ENCODE data around the gene GATAD2B.

The GATAD2B gene

GRCh38 chr1:153783233-153784190 lies 139.3 kb downstream of the GATAD2B start (continued):
- TF ChIP-seq ZSCAN5A (tag by site-specific recombination; IDR thresholded peaks at IDR 0.05) = no peak
- no peak for TF ChIP-seq ZNF140 (tag by site-specific recombination; IDR thresholded peaks at IDR 0.05)
- TF ChIP-seq ZNF843 (tag by site-specific recombination; IDR thresholded peaks at IDR 0.05) = peak; percentile 34; the same call in 1 of the 2 replicates
- TF ChIP-seq ZSCAN16 (tag by site-specific recombination; IDR thresholded peaks at IDR 0.05) = no peak
- TF ChIP-seq ZNF214 (tag by site-specific recombination; IDR thresholded peaks at IDR 0.05; ENCODE audit: borderline replicate concordance) = no peak
- TF ChIP-seq KLF10 (tag by site-specific recombination; IDR thresholded peaks at IDR 0.05) = 0 out of 2 replicates have a peak, but pooled peaks have one; percentile 45
- TF ChIP-seq GLI4 (tag by site-specific recombination; IDR thresholded peaks at IDR 0.05) = no peak
- TF ChIP-seq, protein P1, sequence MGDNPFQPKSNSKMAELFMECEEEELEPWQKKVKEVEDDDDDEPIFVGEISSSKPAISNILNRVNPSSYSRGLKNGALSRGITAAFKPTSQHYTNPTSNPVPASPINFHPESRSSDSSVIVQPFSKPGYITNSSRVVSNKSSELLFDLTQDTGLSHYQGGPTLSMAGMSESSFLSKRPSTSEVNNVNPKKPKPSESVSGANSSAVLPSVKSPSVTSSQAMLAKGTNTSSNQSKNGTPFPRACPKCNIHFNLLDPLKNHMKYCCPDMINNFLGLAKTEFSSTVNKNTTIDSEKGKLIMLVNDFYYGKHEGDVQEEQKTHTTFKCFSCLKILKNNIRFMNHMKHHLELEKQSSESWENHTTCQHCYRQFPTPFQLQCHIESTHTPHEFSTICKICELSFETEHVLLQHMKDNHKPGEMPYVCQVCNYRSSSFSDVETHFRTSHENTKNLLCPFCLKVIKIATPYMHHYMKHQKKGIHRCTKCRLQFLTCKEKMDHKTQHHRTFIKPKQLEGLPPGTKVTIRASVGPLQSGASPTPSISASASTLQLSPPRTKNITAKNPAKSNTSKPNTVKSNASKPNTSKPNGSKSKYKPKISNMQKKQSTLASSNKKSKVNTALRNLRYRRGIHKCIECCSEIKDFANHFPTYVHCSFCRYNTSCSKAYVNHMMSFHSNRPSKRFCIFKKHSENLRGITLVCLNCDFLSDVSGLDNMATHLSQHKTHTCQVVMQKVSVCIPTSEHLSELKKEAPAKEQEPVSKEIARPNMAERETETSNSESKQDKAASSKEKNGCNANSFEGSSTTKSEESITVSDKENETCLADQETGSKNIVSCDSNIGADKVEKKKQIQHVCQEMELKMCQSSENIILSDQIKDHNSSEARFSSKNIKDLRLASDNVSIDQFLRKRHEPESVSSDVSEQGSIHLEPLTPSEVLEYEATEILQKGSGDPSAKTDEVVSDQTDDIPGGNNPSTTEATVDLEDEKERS (tag by site-specific recombination; IDR thresholded peaks at IDR 0.05) = no peak
- TF ChIP-seq PRDM2 (tag by site-specific recombination; IDR thresholded peaks at IDR 0.05; ENCODE audit: borderline replicate concordance) = no peak
- 0 out of 2 replicates have a peak, but pooled peaks have one; percentile 28 for TF ChIP-seq INSM2 (tag by site-specific recombination; IDR thresholded peaks at IDR 0.05)
- TF ChIP-seq, protein P2, sequence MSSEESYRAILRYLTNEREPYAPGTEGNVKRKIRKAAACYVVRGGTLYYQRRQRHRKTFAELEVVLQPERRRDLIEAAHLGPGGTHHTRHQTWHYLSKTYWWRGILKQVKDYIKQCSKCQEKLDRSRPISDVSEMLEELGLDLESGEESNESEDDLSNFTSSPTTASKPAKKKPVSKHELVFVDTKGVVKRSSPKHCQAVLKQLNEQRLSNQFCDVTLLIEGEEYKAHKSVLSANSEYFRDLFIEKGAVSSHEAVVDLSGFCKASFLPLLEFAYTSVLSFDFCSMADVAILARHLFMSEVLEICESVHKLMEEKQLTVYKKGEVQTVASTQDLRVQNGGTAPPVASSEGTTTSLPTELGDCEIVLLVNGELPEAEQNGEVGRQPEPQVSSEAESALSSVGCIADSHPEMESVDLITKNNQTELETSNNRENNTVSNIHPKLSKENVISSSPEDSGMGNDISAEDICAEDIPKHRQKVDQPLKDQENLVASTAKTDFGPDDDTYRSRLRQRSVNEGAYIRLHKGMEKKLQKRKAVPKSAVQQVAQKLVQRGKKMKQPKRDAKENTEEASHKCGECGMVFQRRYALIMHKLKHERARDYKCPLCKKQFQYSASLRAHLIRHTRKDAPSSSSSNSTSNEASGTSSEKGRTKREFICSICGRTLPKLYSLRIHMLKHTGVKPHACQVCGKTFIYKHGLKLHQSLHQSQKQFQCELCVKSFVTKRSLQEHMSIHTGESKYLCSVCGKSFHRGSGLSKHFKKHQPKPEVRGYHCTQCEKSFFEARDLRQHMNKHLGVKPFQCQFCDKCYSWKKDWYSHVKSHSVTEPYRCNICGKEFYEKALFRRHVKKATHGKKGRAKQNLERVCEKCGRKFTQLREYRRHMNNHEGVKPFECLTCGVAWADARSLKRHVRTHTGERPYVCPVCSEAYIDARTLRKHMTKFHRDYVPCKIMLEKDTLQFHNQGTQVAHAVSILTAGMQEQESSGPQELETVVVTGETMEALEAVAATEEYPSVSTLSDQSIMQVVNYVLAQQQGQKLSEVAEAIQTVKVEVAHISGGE (tag by site-specific recombination; conservative IDR thresholded peaks at IDR 0.05; ENCODE audit: low read depth) = peak; percentile 63
- peak; percentile 29; the same call in 1 of the 2 replicates for TF ChIP-seq ZBTB6 (tag by site-specific recombination; IDR thresholded peaks at IDR 0.05)
- no peak for TF ChIP-seq ZNF223 (tag by site-specific recombination; IDR thresholded peaks at IDR 0.05)
- peak; percentile 29; the same call in 1 of the 2 replicates for TF ChIP-seq IKZF3 (tag by site-specific recombination; IDR thresholded peaks at IDR 0.05)
- peak; percentile 85; the same call in 1 of the 2 replicates for TF ChIP-seq KLF7 (tag by site-specific recombination; IDR thresholded peaks at IDR 0.05; ENCODE audit: borderline replicate concordance)
- peak; percentile 77; the same call in 1 of the 2 replicates for TF ChIP-seq ZNF629 (tag by site-specific recombination; IDR thresholded peaks at IDR 0.05)
- peak; percentile 96 for TF ChIP-seq ZBTB20 (tag by site-specific recombination; IDR thresholded peaks at IDR 0.05)
- TF ChIP-seq ZSCAN30 (tag by site-specific recombination; IDR thresholded peaks at IDR 0.05) = 0 out of 2 replicates have a peak, but pooled peaks have one; percentile 60
- TF ChIP-seq ZNF521 (tag by site-specific recombination; IDR thresholded peaks at IDR 0.05) = no peak
